ENCODE measurements around the gene GDPD5. TPM values are rescaled to one million over a fixed set of nuclear protein-coding genes. Genes with fewer than 3 reads are reported as not detected.

Gene GDPD5
- polyA plus RNA-seq, 3 donors: 4.9 to 39.0 (median 7.6) TPM

DNA sequence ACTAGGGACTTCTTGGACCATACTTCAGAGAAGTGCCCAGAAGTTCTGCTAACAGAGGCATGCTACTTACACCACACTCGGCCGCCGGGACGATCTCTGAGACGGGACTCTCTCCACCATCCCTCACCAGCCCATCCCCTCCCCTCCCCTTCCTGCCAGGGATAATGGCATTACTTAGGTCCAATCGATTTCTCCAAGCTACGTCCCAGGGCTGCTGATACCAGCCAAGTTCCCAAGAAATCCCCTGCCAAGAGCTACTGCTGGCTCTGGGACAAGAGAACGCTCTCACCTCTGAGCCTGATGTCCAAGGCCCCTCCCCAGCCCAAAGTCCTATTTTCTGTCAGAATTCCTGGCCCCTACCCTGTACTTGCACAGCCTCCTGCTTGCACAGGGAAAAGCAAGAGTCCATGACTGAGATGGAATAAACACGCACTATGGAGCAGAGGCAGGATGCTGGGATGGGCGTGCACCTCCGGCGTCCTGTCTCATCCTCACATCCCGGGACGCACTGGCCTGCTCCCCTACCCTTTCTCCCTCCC lies 42.7 kb downstream of the GDPD5 start:
- Histone ChIP-seq H3K27ac (ENCODE audit: low read depth in 1 of 2, low read length in 2 of 2) (no peak overlapping the region), H3K9me3 (replicated peaks in 1 of 2; ENCODE audit: control insufficient read depth in 1 of 2, insufficient read depth in 1 of 2, low read length in 2 of 2) (no peaks in the 10 kb centered on the region), H3K4me3 (replicated peaks in 1 of 3; ENCODE audit: low read depth in 2 of 3, low read length in 3 of 3) (no peak overlapping the region), H3K9ac (ENCODE audit: insufficient read depth, low read length, poor library complexity, severe bottlenecking) (no peak overlapping the region), H2AFZ (ENCODE audit: insufficient read depth, low read depth, low read length, poor library complexity, severe bottlenecking) (no peak overlapping the region), H3K4me2 (replicated peaks; ENCODE audit: extremely low read depth, low read length, poor library complexity, severe bottlenecking) (no peak overlapping the region), H4K20me1 (ENCODE audit: insufficient read depth, low read length) (peaks cover 6% of the 10 kb centered on the region), H3K4me1 (ENCODE audit: control insufficient read depth in 1 of 2, insufficient read depth in 2 of 2, low read length in 2 of 2) (peaks cover 14% of the 10 kb centered on the region in 2 donors), H3K36me3 (replicated peaks in 1 of 2; ENCODE audit: control insufficient read depth in 1 of 2, insufficient read depth in 2 of 2, low read length in 2 of 2) (peaks cover 0 to 8% of the 10 kb centered on the region in 2 donors), H3K79me2 (ENCODE audit: insufficient read depth, low read length) (no peaks in the 10 kb centered on the region), H3K27me3 (ENCODE audit: control insufficient read depth in 2 of 2, insufficient read depth in 2 of 2, low read length in 2 of 2) (no peaks in the 10 kb centered on the region)
- WGBS (ENCODE audit: insufficient coverage): 93% methylated on average over 6 of the region's 14 CpGs
- Mint-ChIP-seq H3K4me1 (peaks cover 19% of the 10 kb centered on the region), H3K36me3 (peaks cover 4% of the 10 kb centered on the region in 2 donors), H3K27ac (peak overlapping the region in 2 of 7 donors; percentile 68 to 87), H3K4me3 (no peak overlapping the region), H3K27me3 (ENCODE audit: low read depth in 3 of 3) (peaks cover 0 to 3% (median under 1%) of the 10 kb centered on the region in 3 donors), H3K9me3 (no peaks in the 10 kb centered on the region)
- intact Hi-C loops (cut with micrococcal nuclease): no loop called here
- no peak for DNase-seq
- TF ChIP-seq, protein P1, sequence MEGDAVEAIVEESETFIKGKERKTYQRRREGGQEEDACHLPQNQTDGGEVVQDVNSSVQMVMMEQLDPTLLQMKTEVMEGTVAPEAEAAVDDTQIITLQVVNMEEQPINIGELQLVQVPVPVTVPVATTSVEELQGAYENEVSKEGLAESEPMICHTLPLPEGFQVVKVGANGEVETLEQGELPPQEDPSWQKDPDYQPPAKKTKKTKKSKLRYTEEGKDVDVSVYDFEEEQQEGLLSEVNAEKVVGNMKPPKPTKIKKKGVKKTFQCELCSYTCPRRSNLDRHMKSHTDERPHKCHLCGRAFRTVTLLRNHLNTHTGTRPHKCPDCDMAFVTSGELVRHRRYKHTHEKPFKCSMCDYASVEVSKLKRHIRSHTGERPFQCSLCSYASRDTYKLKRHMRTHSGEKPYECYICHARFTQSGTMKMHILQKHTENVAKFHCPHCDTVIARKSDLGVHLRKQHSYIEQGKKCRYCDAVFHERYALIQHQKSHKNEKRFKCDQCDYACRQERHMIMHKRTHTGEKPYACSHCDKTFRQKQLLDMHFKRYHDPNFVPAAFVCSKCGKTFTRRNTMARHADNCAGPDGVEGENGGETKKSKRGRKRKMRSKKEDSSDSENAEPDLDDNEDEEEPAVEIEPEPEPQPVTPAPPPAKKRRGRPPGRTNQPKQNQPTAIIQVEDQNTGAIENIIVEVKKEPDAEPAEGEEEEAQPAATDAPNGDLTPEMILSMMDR (IDR thresholded peaks at IDR 0.05): no peak

DNA sequence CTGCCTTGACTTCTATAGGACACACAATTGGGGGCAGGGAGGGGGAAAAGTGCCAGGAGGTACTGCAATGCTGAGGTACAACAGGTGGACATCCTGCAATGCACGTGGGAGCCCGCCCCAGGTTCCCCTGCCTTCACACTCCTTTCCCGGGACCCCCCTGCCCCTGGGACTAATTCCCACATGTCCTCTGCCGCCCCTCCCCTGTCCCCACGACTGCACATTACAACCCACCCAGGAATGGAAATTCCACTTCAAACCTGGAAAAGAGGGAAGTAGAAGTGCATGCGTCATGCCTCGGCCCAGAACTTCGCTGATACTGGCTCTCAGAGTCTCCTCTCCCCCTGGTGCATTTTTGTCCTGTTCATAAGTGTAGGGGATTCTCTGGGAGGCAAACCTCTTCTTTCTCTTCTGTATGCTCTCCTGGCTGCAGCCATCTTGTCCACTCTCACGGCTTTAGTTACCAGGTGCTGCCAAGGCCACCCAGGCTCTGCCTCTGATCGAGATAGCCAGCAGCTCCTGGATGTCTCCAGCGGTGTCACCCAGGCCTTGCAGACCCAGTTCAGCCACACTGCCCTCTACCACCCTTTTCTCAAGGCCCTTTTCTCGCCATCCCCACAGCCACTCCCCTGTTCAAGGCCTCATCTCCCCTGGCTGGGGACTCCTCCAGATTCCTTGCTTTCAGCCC lies 43.7 kb downstream of the GDPD5 start:
- WGBS (ENCODE audit: insufficient coverage): 79% methylated on average over 4 of the region's 12 CpGs
- Histone ChIP-seq H3K27ac (ENCODE audit: low read depth in 1 of 2, low read length in 2 of 2) (no peak overlapping the region), H3K79me2 (ENCODE audit: insufficient read depth, low read length) (no peaks in the 10 kb centered on the region), H3K9ac (ENCODE audit: insufficient read depth, low read length, poor library complexity, severe bottlenecking) (peak overlapping the region; percentile 40), H3K36me3 (replicated peaks in 1 of 2; ENCODE audit: control insufficient read depth in 1 of 2, insufficient read depth in 2 of 2, low read length in 2 of 2) (peaks cover 0 to 8% of the 10 kb centered on the region in 2 donors), H3K9me3 (replicated peaks in 1 of 2; ENCODE audit: control insufficient read depth in 1 of 2, insufficient read depth in 1 of 2, low read length in 2 of 2) (no peaks in the 10 kb centered on the region), H3K4me1 (ENCODE audit: control insufficient read depth in 1 of 2, insufficient read depth in 2 of 2, low read length in 2 of 2) (peaks cover 14% of the 10 kb centered on the region in 2 donors), H2AFZ (ENCODE audit: insufficient read depth, low read depth, low read length, poor library complexity, severe bottlenecking) (no peak overlapping the region), H4K20me1 (ENCODE audit: insufficient read depth, low read length) (peaks cover 6% of the 10 kb centered on the region), H3K27me3 (ENCODE audit: control insufficient read depth in 2 of 2, insufficient read depth in 2 of 2, low read length in 2 of 2) (no peaks in the 10 kb centered on the region), H3K4me2 (replicated peaks; ENCODE audit: extremely low read depth, low read length, poor library complexity, severe bottlenecking) (no peak overlapping the region), H3K4me3 (replicated peaks in 1 of 3; ENCODE audit: low read depth in 2 of 3, low read length in 3 of 3) (no peak overlapping the region)
- TF ChIP-seq, protein P1 (IDR thresholded peaks at IDR 0.05): no peak
- peak overlapping the region in 4 of 7 donors; percentile 58 to 87 (median 74) for H3K27ac Mint-ChIP-seq
- peak in 2 of 3 donors; percentile 37 to 84 for DNase-seq
- intact Hi-C loops (cut with micrococcal nuclease): no loop called here
- H3K27me3 Mint-ChIP-seq (ENCODE audit: low read depth in 3 of 3): peaks cover 0 to 3% (median 1%) of the 10 kb centered on the region in 3 donors
- H3K36me3 Mint-ChIP-seq: peaks cover 2 to 8% of the 10 kb centered on the region in 2 donors
- peaks cover 19% of the 10 kb centered on the region for H3K4me1 Mint-ChIP-seq
- H3K4me3 Mint-ChIP-seq: no peak overlapping the region
- no peaks in the 10 kb centered on the region for H3K9me3 Mint-ChIP-seq
